ENCODE results near the gene SST.

- TF ChIP-seq POLR2AphosphoS5 (IDR thresholded peaks at IDR 0.05) (no peak), EZH2 (IDR thresholded peaks at IDR 0.05; ENCODE audit: borderline replicate concordance, insufficient read depth, low read length, poor library complexity, severe bottlenecking) (no peak), TAF1 (IDR thresholded peaks at IDR 0.05; ENCODE audit: low read depth) (no peak), REST (IDR thresholded peaks at IDR 0.05; ENCODE audit: borderline replicate concordance) (no peak)
These were observed 22.0 kb downstream of the SST start for GRCh38 chr3:187648177-187648576.

All from neural cell (in vitro differentiated cells).